Activated CD8-positive, alpha-beta memory T cell treated with anti-CD3 and anti-CD28 coated beads for 1 hour (primary cell): ENCODE measurements around the gene CHCHD5.
"Not testable (repeated sequence)": the region's sequence is repeated elsewhere in the genome, so short reads cannot be mapped to it uniquely, and the experiment has no call there.

Experiments used
- DNase-seq, 2 donors: peaks; one replicate each; pipeline ENCODE4 v3.0.0-alpha.2; 2020; ENCODE audit warnings: low read depth in 1 of 2; ENCODE audit errors: extremely low read depth in 1 of 2

CHCHD5 gene, protein sequence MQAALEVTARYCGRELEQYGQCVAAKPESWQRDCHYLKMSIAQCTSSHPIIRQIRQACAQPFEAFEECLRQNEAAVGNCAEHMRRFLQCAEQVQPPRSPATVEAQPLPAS

DNA sequence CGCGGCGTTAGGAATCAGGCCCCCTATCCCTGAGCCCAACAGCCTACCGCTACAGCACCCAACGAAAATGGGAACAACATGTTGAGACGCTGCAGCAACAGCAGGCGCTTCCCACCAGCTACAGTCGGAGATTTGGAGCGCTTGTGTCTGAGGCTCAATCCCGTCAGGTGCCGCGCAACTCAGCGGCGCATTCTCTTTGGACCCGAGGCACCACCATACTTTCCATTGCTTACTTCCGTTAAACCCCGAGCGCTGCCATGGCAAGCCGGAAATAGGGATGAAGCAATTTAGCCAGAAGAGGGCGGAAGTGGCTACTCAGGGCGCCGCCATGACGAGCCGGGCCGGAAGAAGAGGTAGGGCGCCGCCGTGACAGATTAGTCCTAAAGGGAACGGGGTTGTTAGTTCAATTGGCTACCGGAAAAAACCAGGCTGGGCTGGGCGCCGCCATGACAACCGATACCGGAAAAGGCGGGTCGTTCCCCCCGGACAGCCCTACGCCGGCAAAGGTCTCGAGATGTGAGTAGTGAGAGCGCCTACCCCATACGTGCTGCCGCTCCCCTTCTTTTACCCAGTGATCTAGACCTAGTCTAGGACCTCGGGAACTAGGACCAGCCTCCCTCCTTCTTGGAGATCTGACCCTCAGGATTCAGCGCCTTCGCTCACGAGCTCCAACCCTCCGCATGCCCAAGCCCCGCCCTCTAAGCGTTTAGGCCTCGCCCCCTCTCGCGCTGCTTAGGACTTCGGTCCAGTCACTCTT is at the start of gene CHCHD5:
TSS of gene CHCHD5 (plus strand) at position 476 of the 757 bp plus-strand sequence. CDS start at position 515, 39 bp downstream.
- peak; percentile 81 to 85 for DNase-seq

DNA sequence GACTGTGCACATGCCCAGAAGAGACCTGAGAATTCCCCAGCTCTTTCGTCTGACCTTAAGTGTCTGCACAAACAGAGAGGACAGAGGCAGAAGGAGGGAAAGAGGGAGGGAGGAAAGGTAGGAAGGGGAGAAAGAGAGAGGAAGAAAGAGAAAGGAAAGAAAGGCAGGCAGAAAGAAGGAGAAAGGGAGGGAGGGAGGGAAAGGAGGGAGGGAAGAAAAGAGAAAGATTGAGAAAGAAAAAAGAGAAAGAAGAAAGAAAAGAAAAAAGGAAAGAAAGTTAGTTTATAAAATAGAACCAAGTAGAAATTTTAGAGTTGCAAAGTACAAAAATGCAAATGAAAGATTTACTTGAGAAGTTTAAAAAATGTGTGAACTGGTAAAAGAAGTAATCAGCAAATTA is 49.6 kb upstream of the CHCHD5 start:
- DNase-seq = no peak

DNA sequence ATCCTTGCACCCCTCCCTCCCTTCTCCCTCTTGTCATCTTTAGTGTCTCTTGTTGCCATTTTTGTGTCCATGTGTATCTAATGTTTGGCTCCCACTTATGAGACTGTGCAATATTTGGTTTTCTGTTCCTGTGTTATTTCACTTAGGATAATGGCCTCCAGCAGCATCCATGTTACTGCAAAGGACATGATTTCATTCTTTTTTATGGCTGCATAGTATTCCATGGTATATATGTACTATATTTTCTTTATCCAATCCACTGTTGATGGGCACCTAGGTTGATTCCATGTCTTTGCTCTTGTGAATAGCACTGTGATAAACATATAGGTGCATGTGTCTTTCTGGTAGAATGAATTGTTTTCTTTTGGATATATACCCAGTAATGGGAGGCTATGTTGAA is 47.7 kb upstream of the CHCHD5 start:
- DNase-seq = not testable (repeated sequence)

DNA sequence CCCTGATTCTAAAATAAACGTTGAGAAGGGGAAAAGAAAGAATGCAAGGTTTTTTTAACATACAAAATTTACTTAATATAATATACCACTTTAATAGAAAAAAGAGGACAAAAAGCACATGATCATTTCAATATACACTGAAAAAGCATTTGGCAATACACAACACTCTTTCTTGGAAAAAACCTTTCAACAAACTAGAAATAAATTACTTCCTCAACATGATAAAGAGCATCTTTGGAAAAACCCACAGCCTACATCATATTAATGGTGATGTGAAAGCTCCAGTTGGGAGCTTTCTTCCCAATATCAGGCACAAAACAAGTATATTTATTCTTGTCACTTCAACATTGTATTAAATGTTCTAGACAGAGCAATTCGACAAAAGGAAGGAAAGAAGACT is 45.1 kb upstream of the CHCHD5 start:
- no peak for DNase-seq

DNA sequence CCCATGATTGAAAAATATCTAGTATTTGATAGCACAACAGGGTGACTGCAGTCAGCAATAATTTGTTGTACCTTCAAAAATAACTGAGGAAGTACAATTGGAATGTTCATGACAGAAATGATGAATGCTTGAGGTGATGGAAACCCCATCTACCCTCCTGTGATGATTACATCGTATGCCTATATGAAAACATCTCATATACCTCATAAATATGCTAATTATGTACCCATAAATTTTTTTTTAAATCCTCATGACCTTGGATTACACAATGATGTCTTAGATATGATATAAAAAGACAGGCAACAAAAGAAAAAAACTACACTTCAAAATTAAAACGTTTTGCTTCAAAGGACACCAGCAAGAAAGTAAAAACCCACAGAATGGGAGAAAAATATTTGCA is 43.5 kb upstream of the CHCHD5 start:
- DNase-seq = no peak

DNA sequence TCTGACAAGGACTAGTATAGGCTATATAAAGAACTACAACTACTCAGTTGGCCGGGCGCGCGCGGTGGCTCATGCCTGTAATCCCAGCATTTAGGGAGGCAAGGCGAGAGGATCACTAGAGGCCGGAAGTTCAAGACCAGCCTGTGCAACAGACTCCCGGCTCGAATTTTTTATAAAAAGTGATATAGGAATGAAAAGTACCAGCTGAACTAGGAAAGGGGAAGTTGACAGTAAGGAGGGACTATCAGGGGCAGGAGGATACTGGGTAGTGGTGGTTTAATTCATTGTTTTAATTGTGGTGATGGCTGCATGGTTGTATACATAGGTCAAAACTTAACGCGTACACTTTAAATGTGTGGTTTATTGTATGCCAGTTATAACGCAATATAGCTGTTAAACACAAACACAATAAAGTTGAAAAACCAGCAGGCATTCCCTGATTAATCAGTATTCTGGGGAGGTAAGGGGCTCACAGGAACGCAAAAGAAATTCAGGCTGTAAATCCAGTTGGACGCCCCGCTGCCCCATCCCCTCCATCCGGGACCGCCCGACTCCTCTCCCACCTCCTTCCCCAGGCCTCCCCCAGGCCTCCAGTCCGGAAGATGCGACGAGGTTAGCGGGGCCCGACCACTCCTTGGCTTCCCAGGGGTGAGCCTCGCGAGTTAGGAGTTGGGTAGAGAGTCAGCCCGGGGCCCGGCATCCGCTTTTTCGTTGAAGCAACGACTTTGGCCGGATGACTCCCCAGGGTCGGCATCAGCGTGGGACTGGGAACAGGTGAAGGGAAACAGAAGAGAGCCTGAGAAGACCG is 42.9 kb upstream of the CHCHD5 start:
- peak; percentile 31 to 51 for DNase-seq

DNA sequence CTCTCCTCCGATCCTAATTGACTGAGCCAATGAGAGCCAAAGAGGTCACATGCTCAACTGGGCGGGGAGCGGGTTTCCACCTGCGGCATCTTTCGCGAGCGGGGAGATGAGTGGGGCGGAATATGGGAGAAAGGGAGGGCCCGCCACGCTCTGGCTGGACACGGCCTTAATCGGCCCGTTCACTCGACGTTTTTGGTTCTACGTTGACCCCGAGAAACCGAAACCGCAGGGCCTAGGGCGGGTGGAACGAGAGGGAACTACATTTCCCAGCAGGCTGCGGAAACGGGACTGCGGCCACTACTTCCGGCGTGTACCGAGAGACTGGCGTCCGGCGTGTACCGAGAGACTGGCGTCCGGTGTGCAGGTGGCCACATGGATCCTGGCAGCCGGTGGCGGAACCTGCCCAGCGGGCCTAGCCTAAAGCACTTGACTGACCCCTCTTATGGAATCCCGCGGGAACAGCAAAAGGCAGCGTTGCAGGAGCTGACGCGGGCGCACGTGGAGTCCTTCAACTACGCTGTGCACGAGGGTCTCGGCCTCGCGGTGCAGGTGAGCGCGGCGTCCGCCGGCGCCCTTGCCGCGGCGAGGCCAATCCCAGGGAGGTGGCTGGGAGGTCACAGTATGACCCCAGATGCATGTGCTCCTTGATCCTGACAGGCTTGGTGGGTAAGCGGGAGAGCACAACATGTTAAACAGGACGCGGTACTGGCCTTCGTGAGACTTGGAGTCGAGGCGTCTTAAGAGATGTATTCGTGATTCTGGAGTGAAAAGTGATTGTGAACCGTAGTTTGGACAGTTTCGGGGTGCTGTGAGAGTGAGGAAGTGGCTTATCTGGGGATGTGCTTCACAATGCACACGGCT is 42.1 kb upstream of the CHCHD5 start, which contains the start of gene POLR1B:
TSS of gene POLR1B (plus strand) at position 343 of the 861 bp plus-strand sequence. CDS start at position 373, 30 bp downstream.
- DNase-seq = peak; percentile 25 to 57

DNA sequence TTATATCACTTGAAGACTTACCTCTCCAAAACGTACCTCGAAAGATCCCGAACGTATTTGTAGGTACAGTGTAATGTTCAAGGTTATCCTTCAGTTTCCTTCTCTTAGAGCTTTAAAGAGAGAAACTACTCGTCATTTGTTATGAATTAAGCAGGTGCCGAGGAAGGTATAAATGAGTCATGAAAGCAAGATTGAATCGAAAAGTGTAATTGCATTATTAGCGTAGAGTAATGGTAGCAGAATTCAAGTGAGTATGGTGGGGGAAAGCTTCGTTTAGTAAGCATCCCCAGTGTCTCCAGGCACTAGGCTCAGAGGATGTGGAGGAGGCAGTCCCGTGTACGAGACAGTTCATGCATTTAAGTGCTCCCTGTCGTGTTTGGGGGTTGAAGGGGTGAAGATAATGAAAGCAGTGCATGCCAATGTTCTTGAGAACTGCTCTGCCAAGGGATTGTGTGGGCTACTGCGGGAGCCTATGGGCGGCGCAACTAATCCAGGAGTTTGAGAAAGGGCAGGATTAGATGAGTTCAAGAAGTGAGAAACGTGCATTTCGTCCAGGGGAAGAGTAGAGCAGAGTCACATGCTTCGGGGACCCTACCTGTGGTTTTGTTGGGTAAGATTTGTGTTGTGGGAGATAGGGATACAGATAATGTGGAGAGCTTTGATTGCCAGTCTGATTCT is 41.3 kb upstream of the CHCHD5 start:
- DNase-seq = no peak

DNA sequence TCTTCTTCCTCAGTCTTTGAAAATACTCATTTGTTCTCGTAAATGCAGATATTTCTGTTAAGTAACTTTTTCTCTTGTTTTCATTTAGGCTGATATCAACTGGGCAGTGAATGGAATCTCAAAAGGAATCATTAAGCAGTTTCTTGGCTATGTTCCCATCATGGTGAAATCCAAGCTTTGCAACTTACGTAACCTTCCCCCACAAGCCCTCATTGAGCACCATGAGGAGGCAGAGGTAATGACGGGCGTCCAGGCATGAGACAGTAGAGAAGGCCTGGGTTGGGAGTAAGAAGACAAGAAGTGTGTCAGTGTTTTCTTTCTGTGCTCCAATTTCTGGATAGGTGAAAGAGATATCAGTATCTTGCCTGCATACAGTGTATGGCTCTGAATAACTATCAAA is 37.1 kb upstream of the CHCHD5 start:
- DNase-seq = no peak

DNA sequence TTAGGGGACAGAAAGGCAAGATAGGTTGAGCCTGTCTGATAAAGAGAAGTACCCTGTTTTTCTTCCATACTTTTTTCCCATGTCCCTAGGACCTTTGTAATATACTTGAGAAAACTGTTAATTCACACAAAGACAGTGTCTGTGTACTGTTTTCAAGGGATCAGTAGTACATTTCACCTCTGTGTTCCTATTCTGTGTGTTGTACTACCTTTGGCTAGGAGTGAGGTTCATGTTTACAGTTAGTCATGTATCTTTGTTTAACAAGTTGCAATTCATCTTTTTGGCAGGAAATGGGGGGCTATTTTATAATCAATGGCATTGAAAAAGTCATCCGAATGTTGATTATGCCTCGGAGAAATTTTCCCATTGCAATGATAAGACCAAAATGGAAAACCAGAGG is 35.4 kb upstream of the CHCHD5 start:
- DNase-seq = no peak

DNA sequence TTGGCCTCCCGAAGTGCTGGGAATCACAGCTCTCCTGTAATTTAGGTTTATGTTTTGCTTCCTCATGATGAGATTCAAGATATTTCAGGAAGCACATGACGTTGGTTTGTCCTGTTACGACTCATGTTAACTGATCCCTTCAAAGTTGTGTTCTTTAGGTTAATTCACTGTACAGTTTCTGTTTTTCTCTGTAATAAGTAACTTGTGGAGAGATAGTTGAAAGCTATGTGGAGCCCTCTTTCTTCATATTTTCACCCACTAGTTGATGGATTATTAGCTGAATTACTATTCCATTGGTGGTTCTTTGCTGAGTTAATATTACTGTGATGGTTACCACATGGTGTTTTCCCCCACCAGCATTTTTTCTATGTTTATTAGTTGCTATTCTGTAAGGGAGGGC is 18.3 kb upstream of the CHCHD5 start:
- no peak for DNase-seq

DNA sequence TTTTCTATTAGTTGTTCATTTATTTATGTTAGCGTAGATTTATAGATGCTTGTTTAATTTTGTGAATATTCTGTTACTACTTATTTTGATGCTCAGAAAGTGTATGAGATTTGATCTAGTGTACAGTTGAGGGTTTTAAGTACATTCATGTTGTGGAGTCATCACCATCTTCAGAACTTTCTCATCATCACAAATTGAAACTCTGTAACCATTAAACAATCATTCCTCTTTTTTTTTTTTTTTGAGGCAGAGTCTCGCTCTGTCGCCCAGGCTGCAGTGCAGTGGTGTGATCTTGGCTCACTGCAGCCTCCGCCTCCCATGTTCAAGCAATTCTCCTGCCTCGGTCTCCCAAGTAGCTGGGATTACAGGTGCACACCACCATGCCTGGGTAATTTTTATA is 17.9 kb upstream of the CHCHD5 start:
- DNase-seq = not testable (repeated sequence)

DNA sequence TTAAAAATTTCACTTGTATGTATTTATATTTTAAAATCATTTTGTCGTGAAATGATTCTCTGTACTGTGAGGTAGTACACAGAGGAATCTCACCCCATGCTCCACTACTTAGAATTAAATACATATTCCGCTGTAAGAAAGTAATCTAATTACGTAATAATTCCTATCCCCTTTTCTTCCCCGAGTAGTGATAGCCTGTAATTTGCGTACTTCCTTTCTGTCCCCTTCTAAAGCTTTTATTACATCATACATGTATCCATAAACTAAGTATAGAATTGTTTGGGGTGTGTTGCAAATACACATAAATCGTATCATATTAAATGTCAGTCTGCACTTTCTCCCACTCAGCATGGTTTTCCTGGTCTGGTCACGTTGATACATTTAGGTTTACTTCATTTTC is 12.4 kb upstream of the CHCHD5 start:
- DNase-seq = no peak

DNA sequence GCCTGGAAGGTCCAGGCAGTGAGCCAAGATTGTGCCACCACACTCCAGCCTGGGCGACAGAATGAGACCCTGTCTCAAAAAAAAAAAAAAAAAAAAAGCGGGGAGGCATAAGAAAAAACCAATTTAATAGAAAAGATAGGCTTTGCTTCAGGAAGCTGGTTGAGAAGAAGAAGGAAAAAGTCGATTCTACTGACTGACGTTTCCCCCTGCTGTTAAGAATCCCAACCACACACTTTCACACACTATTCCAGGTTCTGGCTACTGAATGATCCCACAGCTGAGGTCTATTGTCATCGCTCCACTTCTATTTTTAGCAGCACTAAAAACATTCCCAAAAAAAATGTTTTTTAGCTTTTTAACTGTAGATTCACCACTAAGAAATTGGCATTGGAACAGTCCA is 6.7 kb upstream of the CHCHD5 start:
- no peak for DNase-seq

DNA sequence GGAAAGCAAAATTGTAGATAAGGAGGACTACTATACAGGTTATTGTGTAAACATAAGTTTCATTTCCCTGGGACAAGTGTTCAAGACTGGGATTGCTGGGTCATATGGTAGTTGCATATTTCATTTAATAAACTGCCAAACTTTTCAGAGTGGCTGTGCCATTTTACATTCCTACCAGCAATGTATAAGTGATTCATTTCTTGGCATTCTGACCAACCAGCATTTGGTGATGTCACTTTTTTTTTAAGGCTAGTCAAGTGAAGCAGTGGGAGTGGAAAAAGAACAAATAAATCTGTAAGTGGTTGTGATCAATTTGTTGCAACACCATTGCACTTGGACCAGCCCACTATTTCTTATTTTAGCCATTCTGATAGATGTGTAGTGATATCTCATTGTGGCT is 5.2 kb upstream of the CHCHD5 start:
- DNase-seq = no peak

DNA sequence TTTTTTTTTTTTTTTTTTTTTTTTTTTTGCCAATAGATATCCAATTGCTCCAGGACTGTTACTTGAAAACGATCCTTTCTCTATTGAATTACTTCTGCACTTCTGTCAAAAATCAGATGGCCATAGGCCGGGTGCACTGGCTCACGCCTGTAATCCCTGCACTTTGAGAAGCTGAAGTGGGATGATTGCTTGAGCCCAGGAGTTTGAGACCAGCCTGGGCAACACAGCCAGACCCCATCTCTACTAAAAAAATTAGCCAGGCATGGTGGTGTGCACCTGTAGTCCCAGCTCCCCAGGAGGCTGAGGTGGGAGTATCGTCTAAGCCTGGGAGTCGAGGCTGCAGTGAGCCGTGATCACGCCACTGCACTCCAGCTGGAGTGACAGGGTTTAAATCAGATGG is 4.3 kb upstream of the CHCHD5 start:
- DNase-seq = no peak

DNA sequence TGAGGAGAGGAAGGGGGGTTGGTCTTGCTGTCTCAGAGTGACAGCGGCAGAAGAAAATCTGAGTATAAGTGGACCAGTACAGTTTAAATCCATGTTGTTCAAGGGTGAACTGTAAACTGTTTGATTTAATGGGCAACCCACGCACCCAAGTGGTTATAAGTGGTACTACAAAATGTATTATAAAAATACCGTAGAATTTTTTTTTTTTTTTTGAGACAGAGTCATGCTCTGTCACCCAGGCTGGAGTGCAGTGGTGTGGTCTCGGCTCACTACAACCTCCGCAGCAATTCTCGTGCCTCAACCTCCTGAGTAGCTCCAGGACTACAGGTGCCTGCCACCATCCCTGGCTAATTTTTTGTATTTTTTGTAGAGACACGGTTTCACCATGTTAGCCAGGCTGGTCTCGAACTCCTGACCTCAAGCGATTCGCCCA is 2.1 kb upstream of the CHCHD5 start:
- DNase-seq = no peak

DNA sequence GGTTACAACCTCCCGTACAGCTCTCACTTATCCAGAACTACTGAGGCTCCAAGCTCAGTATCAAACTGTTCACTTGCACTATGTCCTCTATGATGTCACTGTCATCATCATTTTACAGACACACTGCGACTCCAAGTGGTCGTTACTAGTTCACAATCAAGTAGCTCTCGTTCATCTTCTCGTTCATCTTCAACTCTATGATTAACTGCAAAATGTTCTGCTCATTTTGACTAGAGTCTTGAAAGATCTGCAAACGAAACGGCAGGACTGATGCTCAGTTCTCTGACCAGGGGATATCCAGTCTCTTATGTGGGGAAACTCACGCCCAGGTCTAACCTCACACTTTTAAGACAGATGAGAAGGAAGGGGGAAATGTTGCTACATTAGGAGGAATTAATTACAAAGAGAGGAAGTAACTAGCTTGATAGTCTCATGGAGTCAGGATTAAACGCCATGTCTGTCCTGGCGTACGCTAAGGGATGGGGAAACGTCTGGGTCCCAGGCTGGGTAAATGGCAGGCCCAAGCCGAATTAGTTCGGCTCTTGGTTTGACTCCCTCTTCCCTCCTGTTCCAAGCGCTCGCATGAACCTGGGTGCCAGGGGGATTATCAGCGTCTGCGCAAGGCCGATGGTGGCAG is 794 bp upstream of the CHCHD5 start:
- peak in 1 of 2 donors; percentile 8 for DNase-seq

DNA sequence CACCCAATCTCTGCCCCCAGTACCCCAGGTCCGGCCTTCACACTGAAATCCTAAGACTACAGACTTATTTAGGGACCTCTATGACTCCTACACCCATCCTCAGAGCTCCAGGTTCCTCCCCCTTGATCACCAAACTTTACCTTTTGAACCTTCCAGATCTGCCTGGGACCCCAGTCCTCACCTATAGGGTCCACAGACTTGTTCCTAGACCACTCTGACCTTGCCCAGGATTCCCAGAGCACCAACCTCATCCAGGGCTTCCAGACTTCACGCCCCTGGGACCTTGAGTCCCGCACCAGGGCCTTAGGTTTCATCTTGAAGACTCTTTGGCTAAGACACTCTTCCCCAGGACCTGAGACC is 462 bp downstream of the CHCHD5 start:
- DNase-seq = no peak

DNA sequence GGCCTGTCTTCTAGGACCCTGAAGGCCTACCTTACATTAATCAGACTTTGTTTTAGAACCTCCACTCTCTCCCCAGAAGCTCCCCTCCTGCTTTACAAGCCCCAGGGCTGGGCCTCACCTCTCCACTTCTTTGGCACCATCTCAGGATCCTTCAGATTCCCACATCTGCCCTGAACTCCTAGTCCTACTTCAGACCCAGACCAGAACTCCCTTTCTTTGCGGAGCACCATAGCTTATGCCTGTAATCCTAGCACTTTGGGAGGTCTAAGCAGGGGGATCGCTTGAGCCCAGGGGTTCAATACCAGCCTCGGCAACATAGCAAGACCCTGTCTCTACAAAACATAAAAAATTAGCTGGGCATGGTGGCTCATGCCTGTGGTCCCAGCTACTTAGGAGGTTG is 991 bp downstream of the CHCHD5 start:
- DNase-seq = no peak
